ENCODE results near the gene RMND1.

DNA sequence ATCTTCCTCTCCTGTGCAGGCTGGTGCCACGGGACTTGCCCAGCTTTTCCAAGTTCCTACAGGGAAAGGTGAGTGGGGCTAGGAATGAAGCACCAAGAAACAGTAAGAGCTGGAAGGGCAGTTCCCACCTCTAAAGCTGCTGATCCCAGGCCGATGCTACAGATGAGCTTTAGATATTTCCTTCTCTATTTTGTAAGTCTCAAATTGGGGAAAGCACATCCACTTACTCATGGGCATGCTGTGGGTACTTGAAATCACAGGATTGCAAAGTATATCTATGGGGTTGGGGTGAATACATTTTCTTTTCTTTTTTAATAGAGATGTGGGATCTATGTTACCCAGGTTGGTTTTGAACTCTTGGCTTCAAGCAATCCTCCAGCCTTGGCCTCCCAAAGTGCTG is 63.7 kb downstream of the RMND1 start:
- no peak for TF ChIP-seq SMARCC2 (IDR thresholded peaks at IDR 0.05)
- no peak for TF ChIP-seq HDAC6 (IDR thresholded peaks at IDR 0.05; ENCODE audit: low read depth, low read length)
- TF ChIP-seq, protein P1, sequence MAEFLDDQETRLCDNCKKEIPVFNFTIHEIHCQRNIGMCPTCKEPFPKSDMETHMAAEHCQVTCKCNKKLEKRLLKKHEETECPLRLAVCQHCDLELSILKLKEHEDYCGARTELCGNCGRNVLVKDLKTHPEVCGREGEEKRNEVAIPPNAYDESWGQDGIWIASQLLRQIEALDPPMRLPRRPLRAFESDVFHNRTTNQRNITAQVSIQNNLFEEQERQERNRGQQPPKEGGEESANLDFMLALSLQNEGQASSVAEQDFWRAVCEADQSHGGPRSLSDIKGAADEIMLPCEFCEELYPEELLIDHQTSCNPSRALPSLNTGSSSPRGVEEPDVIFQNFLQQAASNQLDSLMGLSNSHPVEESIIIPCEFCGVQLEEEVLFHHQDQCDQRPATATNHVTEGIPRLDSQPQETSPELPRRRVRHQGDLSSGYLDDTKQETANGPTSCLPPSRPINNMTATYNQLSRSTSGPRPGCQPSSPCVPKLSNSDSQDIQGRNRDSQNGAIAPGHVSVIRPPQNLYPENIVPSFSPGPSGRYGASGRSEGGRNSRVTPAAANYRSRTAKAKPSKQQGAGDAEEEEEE (CRISPR knock-in tag; IDR thresholded peaks at IDR 0.05; ENCODE audit: borderline replicate concordance) = no peak
- no peak for TF ChIP-seq POLR2A (IDR thresholded peaks at IDR 0.05; ENCODE audit: insufficient read depth in 1 of 2, low read depth in 2 of 2, low read length in 2 of 2)
- TF ChIP-seq, protein P2, sequence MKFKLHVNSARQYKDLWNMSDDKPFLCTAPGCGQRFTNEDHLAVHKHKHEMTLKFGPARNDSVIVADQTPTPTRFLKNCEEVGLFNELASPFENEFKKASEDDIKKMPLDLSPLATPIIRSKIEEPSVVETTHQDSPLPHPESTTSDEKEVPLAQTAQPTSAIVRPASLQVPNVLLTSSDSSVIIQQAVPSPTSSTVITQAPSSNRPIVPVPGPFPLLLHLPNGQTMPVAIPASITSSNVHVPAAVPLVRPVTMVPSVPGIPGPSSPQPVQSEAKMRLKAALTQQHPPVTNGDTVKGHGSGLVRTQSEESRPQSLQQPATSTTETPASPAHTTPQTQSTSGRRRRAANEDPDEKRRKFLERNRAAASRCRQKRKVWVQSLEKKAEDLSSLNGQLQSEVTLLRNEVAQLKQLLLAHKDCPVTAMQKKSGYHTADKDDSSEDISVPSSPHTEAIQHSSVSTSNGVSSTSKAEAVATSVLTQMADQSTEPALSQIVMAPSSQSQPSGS (CRISPR knock-in tag; IDR thresholded peaks at IDR 0.05) = no peak
- no peak for TF ChIP-seq TEAD2 (CRISPR knock-in tag; IDR thresholded peaks at IDR 0.05)
- no peak for TF ChIP-seq ONECUT2 (CRISPR knock-in tag; IDR thresholded peaks at IDR 0.05)
- no peak for TF ChIP-seq ZNF530 (CRISPR knock-in tag; IDR thresholded peaks at IDR 0.05; ENCODE audit: low read depth)
- TF ChIP-seq MEF2D (CRISPR knock-in tag; IDR thresholded peaks at IDR 0.05) = no peak
- TF ChIP-seq, protein P3, sequence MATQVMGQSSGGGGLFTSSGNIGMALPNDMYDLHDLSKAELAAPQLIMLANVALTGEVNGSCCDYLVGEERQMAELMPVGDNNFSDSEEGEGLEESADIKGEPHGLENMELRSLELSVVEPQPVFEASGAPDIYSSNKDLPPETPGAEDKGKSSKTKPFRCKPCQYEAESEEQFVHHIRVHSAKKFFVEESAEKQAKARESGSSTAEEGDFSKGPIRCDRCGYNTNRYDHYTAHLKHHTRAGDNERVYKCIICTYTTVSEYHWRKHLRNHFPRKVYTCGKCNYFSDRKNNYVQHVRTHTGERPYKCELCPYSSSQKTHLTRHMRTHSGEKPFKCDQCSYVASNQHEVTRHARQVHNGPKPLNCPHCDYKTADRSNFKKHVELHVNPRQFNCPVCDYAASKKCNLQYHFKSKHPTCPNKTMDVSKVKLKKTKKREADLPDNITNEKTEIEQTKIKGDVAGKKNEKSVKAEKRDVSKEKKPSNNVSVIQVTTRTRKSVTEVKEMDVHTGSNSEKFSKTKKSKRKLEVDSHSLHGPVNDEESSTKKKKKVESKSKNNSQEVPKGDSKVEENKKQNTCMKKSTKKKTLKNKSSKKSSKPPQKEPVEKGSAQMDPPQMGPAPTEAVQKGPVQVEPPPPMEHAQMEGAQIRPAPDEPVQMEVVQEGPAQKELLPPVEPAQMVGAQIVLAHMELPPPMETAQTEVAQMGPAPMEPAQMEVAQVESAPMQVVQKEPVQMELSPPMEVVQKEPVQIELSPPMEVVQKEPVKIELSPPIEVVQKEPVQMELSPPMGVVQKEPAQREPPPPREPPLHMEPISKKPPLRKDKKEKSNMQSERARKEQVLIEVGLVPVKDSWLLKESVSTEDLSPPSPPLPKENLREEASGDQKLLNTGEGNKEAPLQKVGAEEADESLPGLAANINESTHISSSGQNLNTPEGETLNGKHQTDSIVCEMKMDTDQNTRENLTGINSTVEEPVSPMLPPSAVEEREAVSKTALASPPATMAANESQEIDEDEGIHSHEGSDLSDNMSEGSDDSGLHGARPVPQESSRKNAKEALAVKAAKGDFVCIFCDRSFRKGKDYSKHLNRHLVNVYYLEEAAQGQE (IDR thresholded peaks at IDR 0.05; ENCODE audit: borderline replicate concordance in 1 of 2, low read depth in 1 of 2, low read length in 2 of 2) = no peak
- TF ChIP-seq ZNF768 (CRISPR knock-in tag; IDR thresholded peaks at IDR 0.05) = no peak
- no peak for TF ChIP-seq SMAD1 (CRISPR knock-in tag; IDR thresholded peaks at IDR 0.05; ENCODE audit: borderline replicate concordance, low read depth)
- no peak for TF ChIP-seq KLF9 (CRISPR knock-in tag; IDR thresholded peaks at IDR 0.05; ENCODE audit: low read depth)
- no peak for TF ChIP-seq ZNF232 (CRISPR knock-in tag; IDR thresholded peaks at IDR 0.05; ENCODE audit: borderline replicate concordance)

Data from HepG2 (cell line).